ENCODE measurements around the gene OTOP3.

The OTOP3 gene

DNA sequence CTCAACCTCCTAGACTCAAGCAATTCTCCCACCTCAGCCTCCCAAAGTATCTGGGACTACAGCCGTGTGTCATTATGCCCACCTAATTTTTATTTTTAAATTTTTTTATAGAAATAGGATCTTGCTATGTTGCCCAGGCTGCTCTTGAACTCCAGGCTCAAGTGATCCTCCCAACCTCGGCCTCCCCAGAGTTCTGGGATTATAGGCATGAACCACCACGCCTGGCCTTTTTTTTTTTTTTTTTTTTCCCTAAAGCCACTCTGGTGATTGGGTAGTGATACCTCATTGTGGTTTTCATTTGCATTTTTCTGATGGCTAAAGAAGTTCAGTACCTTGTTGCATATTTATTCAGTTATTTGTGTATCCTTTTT is 50.5 kb downstream of the OTOP3 start:
- DNase-seq (ENCODE audit: low read depth): no peak

DNA sequence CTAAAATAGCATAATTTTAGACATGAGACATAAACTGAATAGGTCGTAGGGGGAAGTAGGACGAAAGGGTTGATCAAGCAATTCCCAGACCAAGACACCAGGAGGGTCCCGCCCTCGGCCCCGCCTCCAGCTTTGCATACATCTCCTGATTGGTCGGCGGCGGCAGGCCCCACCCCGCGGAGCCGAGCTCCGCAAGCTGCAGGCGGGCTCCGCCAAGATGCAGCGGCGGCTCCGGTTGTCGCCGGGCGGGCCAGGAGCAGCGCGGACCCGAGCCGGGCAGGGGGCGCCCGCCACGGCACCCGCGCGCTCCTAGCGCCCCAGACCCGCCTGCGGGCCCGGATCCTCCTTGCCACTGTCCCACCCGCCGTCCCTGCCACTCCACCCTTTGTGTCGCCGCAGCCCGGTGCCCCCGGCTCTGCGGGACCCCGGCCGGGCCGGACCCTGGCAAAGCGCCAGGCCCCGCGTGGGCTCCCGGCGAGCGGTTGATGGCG is 51.8 kb downstream of the OTOP3 start, which contains the start of gene CDR2L:
TSS of gene CDR2L (plus strand) at position 215 of the 491 bp plus-strand sequence. CDS start 412 bp downstream, outside the sequence.
- DNase-seq (ENCODE audit: low read depth): peak; percentile 92

DNA sequence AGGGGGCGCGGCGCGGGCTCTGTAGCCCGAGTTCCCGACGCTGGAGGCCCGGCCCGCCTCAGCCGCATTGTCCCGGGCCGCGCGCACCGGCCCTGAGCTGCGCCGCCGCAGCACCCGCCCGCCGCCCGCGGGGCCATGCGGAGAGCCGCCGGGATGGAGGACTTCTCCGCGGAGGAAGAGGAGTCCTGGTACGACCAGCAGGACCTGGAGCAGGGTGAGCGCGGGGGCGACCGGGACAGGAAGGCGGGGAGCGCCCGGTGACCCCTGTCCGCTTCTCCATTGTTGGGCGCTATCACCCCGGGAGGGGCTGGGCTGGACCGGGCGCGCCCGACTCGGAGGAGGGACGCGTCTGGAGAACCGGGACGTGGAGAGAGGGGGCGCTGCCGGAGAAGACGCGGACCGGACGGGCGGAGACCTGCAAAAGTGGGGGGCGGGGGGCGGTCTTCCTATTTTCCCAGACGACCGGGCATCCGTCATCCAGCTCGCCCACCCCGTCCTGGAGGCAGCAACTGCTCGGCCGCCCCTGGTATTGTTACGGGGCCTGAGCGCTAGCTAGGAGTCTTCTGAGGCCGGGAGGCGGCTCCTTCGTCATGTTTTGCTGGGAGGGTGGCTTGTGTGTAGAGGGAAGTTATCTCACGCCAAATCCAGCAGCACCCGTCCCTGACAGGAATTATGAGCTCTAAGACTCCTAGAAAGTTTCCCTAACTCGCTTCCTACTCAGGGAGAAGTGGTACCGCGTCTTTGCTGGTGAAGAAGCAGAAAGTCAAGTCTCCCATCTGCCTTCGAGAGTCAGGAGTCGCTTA is 52.4 kb downstream of the OTOP3 start:
- DNase-seq (ENCODE audit: low read depth): peak; percentile 84

- DNase-seq (ENCODE audit: low read depth): no peak
Observed at GRCh38 chr17:74990581-74991105, 54.9 kb downstream of the OTOP3 start.

DNA sequence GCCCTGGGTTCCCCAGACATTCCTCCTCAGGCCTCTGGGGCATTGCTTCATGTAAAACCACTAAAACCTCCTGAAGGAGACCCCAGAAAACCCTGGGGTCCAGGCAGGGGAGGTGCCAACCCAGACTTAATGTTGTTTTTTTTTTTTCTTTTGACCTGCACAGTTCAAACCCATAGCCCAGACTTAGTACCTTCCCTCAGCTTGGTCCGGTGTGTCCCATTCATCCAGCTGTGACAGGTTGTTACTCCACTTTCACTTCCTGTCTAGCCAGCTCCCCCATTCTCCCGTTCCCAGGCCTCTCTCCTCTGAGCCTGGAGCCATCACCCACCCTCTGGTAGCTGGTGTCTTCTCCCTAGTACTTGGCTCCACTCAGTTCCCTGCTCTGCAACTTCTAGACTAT is 56.5 kb downstream of the OTOP3 start:
- DNase-seq (ENCODE audit: low read depth): no peak

DNA sequence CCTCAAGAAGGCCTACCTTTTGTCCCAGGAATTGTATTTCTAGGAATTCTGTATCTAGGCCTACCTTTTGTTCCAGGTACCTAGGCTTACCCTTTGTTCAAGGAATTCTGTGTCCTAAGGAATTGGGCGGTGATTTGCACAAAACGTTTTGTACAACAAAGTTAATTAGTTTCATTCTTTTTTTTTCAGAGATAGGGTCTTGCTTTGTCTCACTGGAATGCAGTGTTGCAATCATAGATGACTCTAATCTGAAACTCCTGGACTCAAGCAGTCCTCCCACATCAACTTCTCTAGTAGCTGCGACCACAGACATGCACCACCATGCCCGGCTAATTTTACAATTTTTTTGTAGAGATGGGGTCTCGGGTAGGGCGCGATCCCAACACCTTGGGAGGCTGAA is 58.7 kb downstream of the OTOP3 start:
- DNase-seq (ENCODE audit: low read depth): no peak

DNA sequence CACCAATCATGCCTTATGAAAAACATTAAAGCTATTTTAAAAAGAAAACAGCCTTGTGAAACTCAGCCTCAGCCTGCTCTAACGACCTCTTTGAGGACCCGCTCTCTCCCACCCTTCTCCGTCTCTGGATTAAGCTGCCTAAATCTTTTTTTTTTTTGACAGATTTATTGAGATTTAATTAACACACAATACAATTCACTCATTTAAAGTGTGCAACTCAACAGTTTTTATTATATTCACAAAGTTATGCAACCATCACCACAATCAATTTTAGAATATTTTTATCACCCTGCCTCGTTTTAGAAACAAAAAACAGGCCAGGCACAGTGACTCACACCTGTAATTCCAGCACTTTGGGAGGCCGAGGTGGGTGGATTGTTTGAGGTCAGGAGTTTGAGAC is 60.1 kb downstream of the OTOP3 start:
- DNase-seq (ENCODE audit: low read depth): no peak

DNA sequence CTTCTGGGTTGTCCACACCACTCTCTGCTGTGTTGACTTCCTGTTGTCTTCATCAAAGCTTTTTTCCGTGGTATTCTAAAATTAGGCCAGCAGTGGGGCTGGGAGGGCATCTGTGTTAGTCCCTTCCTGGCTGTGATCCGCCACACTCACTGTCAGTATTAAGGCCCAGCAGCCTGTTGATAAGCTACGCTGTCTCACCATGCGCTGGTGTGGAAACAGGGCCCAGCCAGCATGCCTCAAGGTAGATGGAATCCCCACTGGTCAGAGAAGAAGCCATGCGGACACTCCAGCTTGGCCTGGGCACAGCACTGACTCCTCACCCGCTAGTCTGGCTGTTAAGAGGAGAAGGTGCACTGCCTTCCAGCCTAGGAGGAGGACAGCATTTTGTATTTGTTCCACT is 63.1 kb downstream of the OTOP3 start:
- DNase-seq (ENCODE audit: low read depth): no peak

- no peak for DNase-seq (ENCODE audit: low read depth)
Observed at GRCh38 chr17:74999523-74999922, 63.8 kb downstream of the OTOP3 start.

Data from fibroblast of gingiva (primary cell).